ENCODE measurements around the gene SKI.

DNA sequence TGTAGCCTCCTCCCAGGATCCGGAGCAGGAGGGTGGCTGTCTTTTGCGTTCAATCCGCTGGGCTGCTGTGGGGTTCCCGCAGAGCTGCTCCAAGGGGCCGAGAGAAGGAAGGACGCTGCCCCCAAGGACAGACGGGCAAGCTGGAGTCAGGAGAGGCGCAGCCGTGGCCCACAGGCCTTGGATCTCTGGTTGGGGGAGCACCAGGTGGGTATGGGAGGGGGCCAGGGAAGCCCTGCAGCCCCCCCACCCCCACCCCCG lies 15.9 kb upstream of the SKI start:
- TF ChIP-seq POLR2AphosphoS5 (IDR thresholded peaks at IDR 0.05; ENCODE audit: borderline replicate concordance, low read depth, low read length) (no peak), EZH2 (IDR thresholded peaks at IDR 0.05) (no peak)

Data from SK-N-MC (cell line).